HG03097 (cell line): ENCODE measurements around the gene LRRN4.

Source experiments
- ATAC-seq: cut with Tn5 transposase; IDR thresholded peaks from one replicate; pipeline ENCODE4 v1.9.1; 2021; ENCODE audit not compliant: unreplicated experiment, low FRiP score

The LRRN4 gene

GRCh38 chr20:6053776-6054688 lies at the start of gene LRRN4:
Gene LRRN4, minus strand, starts transcription at chr20:6054060. Its CDS starts 1,261 bp downstream, at chr20:6052799.
- no peak for ATAC-seq

GRCh38 chr20:6103301-6103700 lies 49.4 kb upstream of the LRRN4 start:
- ATAC-seq: no peak

- ATAC-seq: no peak
Observed at GRCh38 chr20:6101346-6101745, 47.5 kb upstream of the LRRN4 start.

GRCh38 chr20:6100246-6100645 lies 46.4 kb upstream of the LRRN4 start:
- no peak for ATAC-seq

- ATAC-seq: no peak
Observed at GRCh38 chr20:6099819-6100218, 46.0 kb upstream of the LRRN4 start.

- ATAC-seq: no peak
Observed at GRCh38 chr20:6095409-6095808, 41.5 kb upstream of the LRRN4 start.

GRCh38 chr20:6094565-6094964 lies 40.7 kb upstream of the LRRN4 start:
- ATAC-seq: no peak

- no peak for ATAC-seq
Observed at GRCh38 chr20:6094063-6094462, 40.2 kb upstream of the LRRN4 start.

GRCh38 chr20:6091661-6092060 lies 37.8 kb upstream of the LRRN4 start:
- ATAC-seq: no peak

- ATAC-seq: no peak
Observed at GRCh38 chr20:6086868-6087267, 33.0 kb upstream of the LRRN4 start.

- no peak for ATAC-seq
Observed at GRCh38 chr20:6083926-6084325, 30.1 kb upstream of the LRRN4 start.

- no peak for ATAC-seq
Observed at GRCh38 chr20:6081236-6081635, 27.4 kb upstream of the LRRN4 start.

- ATAC-seq: no peak
Observed at GRCh38 chr20:6079016-6079415, 25.2 kb upstream of the LRRN4 start.

- ATAC-seq: no peak
Observed at GRCh38 chr20:6075428-6076219, 21.8 kb upstream of the LRRN4 start.

- no peak for ATAC-seq
Observed at GRCh38 chr20:6074784-6075183, 20.9 kb upstream of the LRRN4 start.

GRCh38 chr20:6074145-6074561 lies 20.3 kb upstream of the LRRN4 start:
- ATAC-seq: no peak

- no peak for ATAC-seq
Observed at GRCh38 chr20:6070829-6071695, 17.2 kb upstream of the LRRN4 start.

GRCh38 chr20:6069669-6070068 lies 15.8 kb upstream of the LRRN4 start:
- no peak for ATAC-seq

- no peak for ATAC-seq
Observed at GRCh38 chr20:6067763-6068318, 14.0 kb upstream of the LRRN4 start.

- no peak for ATAC-seq
Observed at GRCh38 chr20:6066582-6066981, 12.7 kb upstream of the LRRN4 start.
